Neural cell (in vitro differentiated cells): ENCODE measurements around the gene STARD13. TPM values are rescaled to one million over a fixed set of nuclear protein-coding genes. Genes with fewer than 3 reads are reported as not detected.

Experiments used
- H2AFZ ChIP-seq: fragments of 200-600, 300-800 bp; sonication (generic), shearing (Covaris generic); 2 replicates; pipeline ENCODE4 v1.6.0; 2014; ENCODE audit warnings: low read depth, mild to moderate bottlenecking, antibody characterized with exemption, low read length, moderate library complexity
- H3F3A ChIP-seq: fragments of 200-600 bp; shearing (Covaris generic); 2 replicates; pipeline ENCODE4 v1.6.1; 2016; ENCODE audit warnings: mild to moderate bottlenecking, moderate library complexity, mixed read lengths, antibody characterized with exemption, low read length; ENCODE audit not compliant: insufficient read depth, poor library complexity, severe bottlenecking
- H3K27ac ChIP-seq: fragments of 200-600, 300-800 bp; sonication (generic), shearing (Covaris generic); 2 replicates; pipeline ENCODE4 v1.5.1; 2014; ENCODE audit warnings: mild to moderate bottlenecking, low read length, moderate library complexity
- H3K27me3 ChIP-seq: fragments of 300-800, 200-600 bp; sonication (generic), shearing (Covaris generic); 2 replicates; pipeline ENCODE4 v1.6.0; 2014; ENCODE audit warnings: mild to moderate bottlenecking, low read depth, low read length, moderate library complexity; ENCODE audit not compliant: insufficient read depth
- H3K36me3 ChIP-seq: fragments of 300-800, 200-600 bp; sonication (generic), shearing (Covaris generic); 2 replicates; pipeline ENCODE4 v1.5.1; 2014; ENCODE audit warnings: mild to moderate bottlenecking, antibody characterized with exemption, low read length, moderate library complexity; ENCODE audit not compliant: insufficient read depth
- H3K4me2 ChIP-seq: fragments of 300-800, 200-600 bp; sonication (generic), shearing (Covaris generic); 2 replicates; pipeline ENCODE4 v1.6.0; 2014; ENCODE audit warnings: mild to moderate bottlenecking, low read length
- H3K4me3 ChIP-seq: fragments of 300-800, 200-600 bp; sonication (generic), shearing (Covaris generic); 2 replicates; pipeline ENCODE4 v1.5.1; 2014; ENCODE audit warnings: mild to moderate bottlenecking, low read length, moderate library complexity
- H3K79me2 ChIP-seq: fragments of 200-600 bp; shearing (Covaris generic); replicated peaks from 2 replicates; pipeline ENCODE4 v1.6.0; 2014; ENCODE audit warnings: mild to moderate bottlenecking, low read length, moderate library complexity; ENCODE audit not compliant: insufficient read depth
- H3K9ac ChIP-seq: fragments of 300-800, 200-600 bp; sonication (generic), shearing (Covaris generic); 2 replicates; pipeline ENCODE4 v1.6.1; 2016; ENCODE audit warnings: mild to moderate bottlenecking, low read length, mixed read lengths
- H3K9me2 ChIP-seq: fragments of 200-600 bp; shearing (Covaris generic); 2 replicates; pipeline ENCODE4 v1.6.1; 2016; ENCODE audit warnings: mild to moderate bottlenecking, low read length, mixed read lengths; ENCODE audit not compliant: insufficient read depth
- H3K9me3 ChIP-seq: fragments of 200-600, 300-800 bp; sonication (generic), shearing (Covaris generic); 2 replicates; pipeline ENCODE4 v1.6.1; 2016; ENCODE audit warnings: mild to moderate bottlenecking, mixed run types, low read length, moderate library complexity, mixed read lengths
- H4K20me1 ChIP-seq: fragments of 200-600 bp; shearing (Covaris generic); 2 replicates; pipeline ENCODE4 v1.6.1; 2016; ENCODE audit warnings: mild to moderate bottlenecking, mixed run types; ENCODE audit not compliant: insufficient read depth
- EP300 ChIP-seq: fragments of 450-650 bp; conservative IDR thresholded peaks from 2 replicates; pipeline ENCODE4 v1.6.1; 2014; ENCODE audit warnings: antibody characterized with exemption, mild to moderate bottlenecking, moderate library complexity; ENCODE audit not compliant: poor library complexity, severe bottlenecking
- EZH2 ChIP-seq: fragments of 200-600, 300-800 bp; shearing (Covaris generic), sonication (generic); IDR thresholded peaks from 2 replicates; pipeline ENCODE4 v1.6.1; 2014; ENCODE audit warnings: antibody characterized with exemption, low read length, borderline replicate concordance, mild to moderate bottlenecking; ENCODE audit not compliant: insufficient read depth, poor library complexity, severe bottlenecking
- MXI1 ChIP-seq: fragments of 450-650 bp; conservative IDR thresholded peaks from 2 replicates; pipeline ENCODE4 v1.6.1; 2014; ENCODE audit warnings: antibody characterized with exemption, mild to moderate bottlenecking; ENCODE audit not compliant: poor library complexity, severe bottlenecking
- POLR2AphosphoS5 ChIP-seq: IDR thresholded peaks from 2 replicates; pipeline ENCODE4 v1.6.1; 2012
- RAD21 ChIP-seq: fragments of 450-650 bp; conservative IDR thresholded peaks from 2 replicates; pipeline ENCODE4 v1.6.1; 2014; ENCODE audit warnings: antibody characterized with exemption, mild to moderate bottlenecking, moderate library complexity
- SMC3 ChIP-seq: fragments of 450-650 bp; conservative IDR thresholded peaks from 2 replicates; pipeline ENCODE4 v1.6.1; 2014; ENCODE audit warnings: antibody characterized with exemption, mild to moderate bottlenecking, moderate library complexity; ENCODE audit not compliant: poor library complexity
- TAF1 ChIP-seq: IDR thresholded peaks from 2 replicates; pipeline ENCODE4 v1.6.1; 2012; ENCODE audit warnings: low read depth
- polyA plus RNA-seq: library from polyadenylated mRNA; depleted of rRNA; stranded (reverse); fragments of >200 nt; gene quantifications from 2 replicates; pipeline ENCODE4 v1.2.3, GENCODE V29; 2014
- TF ChIP-seq, protein P1 (sequence below): IDR thresholded peaks from 2 replicates; pipeline ENCODE4 v1.6.1; 2012; ENCODE audit warnings: borderline replicate concordance
- TF ChIP-seq, protein P2 (sequence below): fragments of 450-650 bp; IDR thresholded peaks from 2 replicates; pipeline ENCODE4 v1.5.1; 2014; ENCODE audit warnings: antibody characterized with exemption, mild to moderate bottlenecking, moderate library complexity; ENCODE audit not compliant: poor library complexity, severe bottlenecking

The STARD13 gene
- polyA plus RNA-seq, 1 donor from 2014 or later: 0.05 TPM

DNA sequence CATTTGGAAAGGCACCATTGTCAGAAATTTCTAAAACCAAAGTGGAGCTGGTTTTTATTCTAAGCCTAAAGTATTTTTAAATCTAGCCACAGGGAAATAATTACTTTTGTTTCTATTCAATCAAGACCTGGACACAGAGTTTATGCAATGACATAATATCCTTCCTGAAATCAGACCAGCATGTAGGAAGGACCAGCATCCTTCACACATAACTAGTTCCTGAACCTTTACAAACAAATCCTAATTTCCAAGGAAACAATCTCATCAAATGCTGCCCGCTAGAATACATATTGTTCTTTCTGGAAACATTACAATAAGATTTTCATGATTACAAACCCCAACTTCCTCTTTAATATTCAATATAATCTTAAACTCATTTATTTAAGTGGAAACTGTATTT lies 1.5 kb downstream of the STARD13 start:
- H3K9ac ChIP-seq: no peak overlapping the region
- H3K4me2 ChIP-seq: no peak overlapping the region
- no peaks in the 10 kb centered on the region for H3K27me3 ChIP-seq
- H3K79me2 ChIP-seq: no peaks in the 10 kb centered on the region
- H3K9me3 ChIP-seq: no peaks in the 10 kb centered on the region
- H2AFZ ChIP-seq: no peak overlapping the region
- TF ChIP-seq TAF1: no peak
- TF ChIP-seq SMC3: no peak
- TF ChIP-seq RAD21: no peak
- no peak for TF ChIP-seq EP300
- TF ChIP-seq, protein P1, sequence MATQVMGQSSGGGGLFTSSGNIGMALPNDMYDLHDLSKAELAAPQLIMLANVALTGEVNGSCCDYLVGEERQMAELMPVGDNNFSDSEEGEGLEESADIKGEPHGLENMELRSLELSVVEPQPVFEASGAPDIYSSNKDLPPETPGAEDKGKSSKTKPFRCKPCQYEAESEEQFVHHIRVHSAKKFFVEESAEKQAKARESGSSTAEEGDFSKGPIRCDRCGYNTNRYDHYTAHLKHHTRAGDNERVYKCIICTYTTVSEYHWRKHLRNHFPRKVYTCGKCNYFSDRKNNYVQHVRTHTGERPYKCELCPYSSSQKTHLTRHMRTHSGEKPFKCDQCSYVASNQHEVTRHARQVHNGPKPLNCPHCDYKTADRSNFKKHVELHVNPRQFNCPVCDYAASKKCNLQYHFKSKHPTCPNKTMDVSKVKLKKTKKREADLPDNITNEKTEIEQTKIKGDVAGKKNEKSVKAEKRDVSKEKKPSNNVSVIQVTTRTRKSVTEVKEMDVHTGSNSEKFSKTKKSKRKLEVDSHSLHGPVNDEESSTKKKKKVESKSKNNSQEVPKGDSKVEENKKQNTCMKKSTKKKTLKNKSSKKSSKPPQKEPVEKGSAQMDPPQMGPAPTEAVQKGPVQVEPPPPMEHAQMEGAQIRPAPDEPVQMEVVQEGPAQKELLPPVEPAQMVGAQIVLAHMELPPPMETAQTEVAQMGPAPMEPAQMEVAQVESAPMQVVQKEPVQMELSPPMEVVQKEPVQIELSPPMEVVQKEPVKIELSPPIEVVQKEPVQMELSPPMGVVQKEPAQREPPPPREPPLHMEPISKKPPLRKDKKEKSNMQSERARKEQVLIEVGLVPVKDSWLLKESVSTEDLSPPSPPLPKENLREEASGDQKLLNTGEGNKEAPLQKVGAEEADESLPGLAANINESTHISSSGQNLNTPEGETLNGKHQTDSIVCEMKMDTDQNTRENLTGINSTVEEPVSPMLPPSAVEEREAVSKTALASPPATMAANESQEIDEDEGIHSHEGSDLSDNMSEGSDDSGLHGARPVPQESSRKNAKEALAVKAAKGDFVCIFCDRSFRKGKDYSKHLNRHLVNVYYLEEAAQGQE: no peak
- no peak for TF ChIP-seq MXI1
- TF ChIP-seq POLR2AphosphoS5: no peak
- TF ChIP-seq EZH2: no peak
- TF ChIP-seq, protein P2, sequence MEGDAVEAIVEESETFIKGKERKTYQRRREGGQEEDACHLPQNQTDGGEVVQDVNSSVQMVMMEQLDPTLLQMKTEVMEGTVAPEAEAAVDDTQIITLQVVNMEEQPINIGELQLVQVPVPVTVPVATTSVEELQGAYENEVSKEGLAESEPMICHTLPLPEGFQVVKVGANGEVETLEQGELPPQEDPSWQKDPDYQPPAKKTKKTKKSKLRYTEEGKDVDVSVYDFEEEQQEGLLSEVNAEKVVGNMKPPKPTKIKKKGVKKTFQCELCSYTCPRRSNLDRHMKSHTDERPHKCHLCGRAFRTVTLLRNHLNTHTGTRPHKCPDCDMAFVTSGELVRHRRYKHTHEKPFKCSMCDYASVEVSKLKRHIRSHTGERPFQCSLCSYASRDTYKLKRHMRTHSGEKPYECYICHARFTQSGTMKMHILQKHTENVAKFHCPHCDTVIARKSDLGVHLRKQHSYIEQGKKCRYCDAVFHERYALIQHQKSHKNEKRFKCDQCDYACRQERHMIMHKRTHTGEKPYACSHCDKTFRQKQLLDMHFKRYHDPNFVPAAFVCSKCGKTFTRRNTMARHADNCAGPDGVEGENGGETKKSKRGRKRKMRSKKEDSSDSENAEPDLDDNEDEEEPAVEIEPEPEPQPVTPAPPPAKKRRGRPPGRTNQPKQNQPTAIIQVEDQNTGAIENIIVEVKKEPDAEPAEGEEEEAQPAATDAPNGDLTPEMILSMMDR: no peak
- H3F3A ChIP-seq: no peaks in the 10 kb centered on the region
- H3K27ac ChIP-seq: no peak overlapping the region
- no peaks in the 10 kb centered on the region for H3K9me2 ChIP-seq
- no peaks in the 10 kb centered on the region for H4K20me1 ChIP-seq
- no peaks in the 10 kb centered on the region for H3K36me3 ChIP-seq
- H3K4me3 ChIP-seq: no peak overlapping the region

DNA sequence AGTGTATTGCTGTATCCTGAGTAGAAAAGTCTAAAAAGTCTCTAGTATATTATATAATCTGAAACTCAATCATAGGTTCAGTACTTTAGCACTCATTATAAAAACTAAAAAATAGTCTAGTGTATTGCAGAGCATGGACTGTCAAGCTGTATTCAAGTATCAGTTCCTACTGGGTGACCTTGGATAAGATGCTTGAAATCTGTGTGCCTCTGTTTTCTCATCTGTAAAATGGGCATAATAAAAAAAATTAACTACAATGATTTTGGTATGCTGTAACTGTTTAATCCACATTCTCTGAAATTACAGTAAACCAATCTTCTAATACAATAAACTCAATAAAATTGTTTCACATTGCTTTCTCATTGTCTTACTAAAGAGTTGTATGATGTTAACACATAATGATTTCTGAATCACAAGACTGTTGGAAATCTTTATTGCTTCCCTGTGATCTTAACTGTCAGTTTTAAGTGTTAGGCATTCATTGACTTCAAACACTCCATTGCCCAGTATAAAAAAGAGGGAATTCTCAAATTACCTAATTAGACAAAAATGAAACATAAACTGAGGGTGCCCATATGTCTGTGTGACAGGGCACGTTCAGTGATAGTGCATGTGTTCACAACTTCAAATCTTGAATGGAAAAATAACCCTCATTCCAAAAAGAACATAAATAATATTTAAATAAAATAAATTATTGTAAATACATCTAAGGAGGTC lies 2.2 kb downstream of the STARD13 start:
- Histone ChIP-seq H3K36me3 (no peaks in the 10 kb centered on the region), H3K79me2 (no peaks in the 10 kb centered on the region), H3K4me2 (no peak overlapping the region), H3K9me2 (no peaks in the 10 kb centered on the region), H2AFZ (no peak overlapping the region), H3K27me3 (no peaks in the 10 kb centered on the region), H3K4me3 (no peak overlapping the region), H3F3A (no peaks in the 10 kb centered on the region), H3K9ac (no peak overlapping the region), H3K27ac (no peak overlapping the region), H3K9me3 (no peaks in the 10 kb centered on the region), H4K20me1 (no peaks in the 10 kb centered on the region)
- TF ChIP-seq POLR2AphosphoS5 (no peak), MXI1 (no peak), EZH2 (no peak), RAD21 (no peak), EP300 (no peak), SMC3 (no peak), TAF1 (no peak)
- TF ChIP-seq, protein P1: no peak
- TF ChIP-seq, protein P2: no peak
